Uterus (tissue), 4 donors: ENCODE measurements around the gene SPATA16. TPM values are rescaled to one million over a fixed set of nuclear protein-coding genes. Genes with fewer than 3 reads are reported as not detected.

Experiments used
- DNase-seq, 2 donors: peaks; one replicate each; pipeline ENCODE4 v3.0.0-alpha.2; 2019 to 2020
- H3K27ac ChIP-seq, 2 donors: fragments of 200-600 bp; sonication (generic); 1 replicate in 1 of 2; 2 replicates in 1 of 2; pipeline ENCODE4 v1.5.1; 2016 to 2018
- H3K27me3 ChIP-seq, 2 donors: fragments of 200-600 bp; sonication (generic); one replicate each; pipeline ENCODE4 v1.5.1; 2018 to 2019; ENCODE audit warnings: control low read depth in 1 of 2
- H3K36me3 ChIP-seq, 2 donors: fragments of 200-600 bp; sonication (generic); one replicate each; pipeline ENCODE4 v1.5.1; 2019; ENCODE audit warnings: control low read depth in 1 of 2
- H3K4me1 ChIP-seq, 2 donors: fragments of 200-600 bp; sonication (generic); one replicate each; pipeline ENCODE4 v1.5.1; 2018 to 2019; ENCODE audit warnings: control low read depth in 1 of 2
- H3K4me3 ChIP-seq, 2 donors: fragments of 200-600 bp; sonication (generic); 1 replicate in 1 of 2; 2 replicates in 1 of 2; pipeline ENCODE4 v1.5.1; 2018 to 2019; ENCODE audit warnings: mild to moderate bottlenecking in 1 of 2
- H3K9me3 ChIP-seq, 2 donors: fragments of 200-600 bp; sonication (generic); one replicate each; pipeline ENCODE4 v1.5.1; 2019; ENCODE audit warnings: control low read depth in 1 of 2
- CTCF ChIP-seq, 4 experiments: fragments of 200-600 bp in 2 of 4; fragments of 450-650 bp in 2 of 4; sonication (generic) in 2 of 4; IDR thresholded peaks; one replicate each; pipeline ENCODE4 v1.5.1; 2016 to 2019; ENCODE audit warnings: antibody characterized with exemption in 4 of 4, mild to moderate bottlenecking in 2 of 4, moderate library complexity in 1 of 4
- POLR2A ChIP-seq, 2 donors: fragments of 450-650 bp; IDR thresholded peaks; one replicate each; pipeline ENCODE4 v1.6.1; 2016; ENCODE audit warnings: antibody characterized with exemption in 2 of 2, mild to moderate bottlenecking in 1 of 2, moderate library complexity in 1 of 2
- intact Hi-C: fragments of 100-400 bp; cut with DNase I; formaldehyde crosslinking; loops from one replicate; pipeline ENCODE4 v1.15.1; 2023; ENCODE audit warnings: low total_unique reads
- total RNA-seq, 4 donors: library from RNA; depleted of rRNA in 3 of 4; stranded (reverse); fragments of >200 nt in 3 of 4; gene quantifications; one replicate each; pipeline versions ENCODE4 v1.1.0 to v1.2.4, GENCODE V29; 2014 to 2023
- donor health status: DM: yes; HTN: yes; CAD: no.

The SPATA16 gene
- total RNA-seq, 4 donors from 2014 or later: not detected

GRCh38 chr3:173090492-173090891, 50.5 kb downstream of the SPATA16 start:
- no peak overlapping the region for H3K4me3 ChIP-seq
- no peak for TF ChIP-seq POLR2A (IDR thresholded peaks at IDR 0.05)
- no peak for TF ChIP-seq CTCF (IDR thresholded peaks at IDR 0.05)
- H3K36me3 ChIP-seq: no peaks in the 10 kb centered on the region
- no peak for DNase-seq
- no peaks in the 10 kb centered on the region for H3K27me3 ChIP-seq
- intact Hi-C loops: no loop called here
- no peaks in the 10 kb centered on the region for H3K9me3 ChIP-seq
- H3K27ac ChIP-seq: no peak overlapping the region
- no peaks in the 10 kb centered on the region for H3K4me1 ChIP-seq

- no peak for TF ChIP-seq POLR2A (IDR thresholded peaks at IDR 0.05)
- TF ChIP-seq CTCF (IDR thresholded peaks at IDR 0.05): no peak
- H3K36me3 ChIP-seq: no peaks in the 10 kb centered on the region
- H3K27me3 ChIP-seq: no peaks in the 10 kb centered on the region
- DNase-seq: no peak
- intact Hi-C loops: no loop called here
- no peaks in the 10 kb centered on the region for H3K9me3 ChIP-seq
- no peak overlapping the region for H3K4me3 ChIP-seq
- H3K4me1 ChIP-seq: no peaks in the 10 kb centered on the region
- H3K27ac ChIP-seq: no peak overlapping the region
Measured at GRCh38 chr3:173089283-173089682, 51.8 kb downstream of the SPATA16 start.

- H3K27ac ChIP-seq: no peak overlapping the region
- H3K4me1 ChIP-seq: no peaks in the 10 kb centered on the region
- no peak for DNase-seq
- no peak overlapping the region for H3K4me3 ChIP-seq
- no peaks in the 10 kb centered on the region for H3K27me3 ChIP-seq
- no peaks in the 10 kb centered on the region for H3K36me3 ChIP-seq
- no peak for TF ChIP-seq CTCF (IDR thresholded peaks at IDR 0.05)
- no peak for TF ChIP-seq POLR2A (IDR thresholded peaks at IDR 0.05)
- H3K9me3 ChIP-seq: no peaks in the 10 kb centered on the region
- intact Hi-C loops: no loop called here
Measured at GRCh38 chr3:173078525-173078924, 62.5 kb downstream of the SPATA16 start.

GRCh38 chr3:173066044-173067004, 74.7 kb downstream of the SPATA16 start:
- no peak for DNase-seq
- TF ChIP-seq POLR2A (IDR thresholded peaks at IDR 0.05) (no peak), CTCF (IDR thresholded peaks at IDR 0.05) (no peak)
- intact Hi-C loops: no loop called here
- Histone ChIP-seq H3K27ac (no peak overlapping the region), H3K4me1 (no peaks in the 10 kb centered on the region), H3K9me3 (no peaks in the 10 kb centered on the region), H3K36me3 (no peaks in the 10 kb centered on the region), H3K4me3 (no peak overlapping the region), H3K27me3 (no peaks in the 10 kb centered on the region)

- DNase-seq: no peak
- no peak for TF ChIP-seq POLR2A (IDR thresholded peaks at IDR 0.05)
- no peak for TF ChIP-seq CTCF (IDR thresholded peaks at IDR 0.05)
- no peak overlapping the region for H3K4me3 ChIP-seq
- H3K27ac ChIP-seq: no peak overlapping the region
- intact Hi-C loops: no loop called here
- no peaks in the 10 kb centered on the region for H3K27me3 ChIP-seq
- no peaks in the 10 kb centered on the region for H3K9me3 ChIP-seq
- H3K4me1 ChIP-seq: no peaks in the 10 kb centered on the region
- H3K36me3 ChIP-seq: no peaks in the 10 kb centered on the region
Measured at GRCh38 chr3:173065543-173065981, 75.5 kb downstream of the SPATA16 start.
